ENCODE measurements around the gene SYNDIG1L. TPM values are rescaled to one million over a fixed set of nuclear protein-coding genes. Genes with fewer than 3 reads are reported as not detected.

The SYNDIG1L gene
- total and polyA plus RNA-seq, 2 donors from 2014 or later: 0.13 to 0.47 TPM

- H3K27me3 ChIP-seq (ENCODE audit: control insufficient read depth, insufficient read depth, low read length): no peaks in the 10 kb centered on the region
- H3K9me3 ChIP-seq (ENCODE audit: control insufficient read depth in 2 of 3, insufficient read depth in 1 of 3, low read length in 3 of 3): no peaks in the 10 kb centered on the region
- intact Hi-C loops (cut with DNase I): no loop called here
- no peak overlapping the region for H3K9ac ChIP-seq (ENCODE audit: low read length in 3 of 3)
- peaks cover 2 to 18% (median 7%) of the 10 kb centered on the region in 3 donors for H3K4me1 ChIP-seq (ENCODE audit: control insufficient read depth in 2 of 3, insufficient read depth in 2 of 3, low read depth in 1 of 3, low read length in 3 of 3)
- no peak overlapping the region for H3K4me3 ChIP-seq (ENCODE audit: low read length in 3 of 3)
- FAIRE-seq (no peak), DNase-seq (peak in 2 of 5 donors; percentile 10 to 48)
- no peak for TF ChIP-seq CTCF (IDR thresholded peaks at IDR 0.05; ENCODE audit: borderline replicate concordance, extremely low read depth, insufficient read depth)
- H3K36me3 ChIP-seq (ENCODE audit: control insufficient read depth in 2 of 3, insufficient read depth in 3 of 3, low read length in 3 of 3): no peaks in the 10 kb centered on the region
- no peak overlapping the region for H3K27ac ChIP-seq (ENCODE audit: low read depth in 2 of 2, low read length in 2 of 2)
Measured at GRCh38 chr14:74405663-74406062, 20.3 kb downstream of the SYNDIG1L start.

- Histone ChIP-seq H3K4me3 (ENCODE audit: low read length in 3 of 3) (no peak overlapping the region), H3K27me3 (ENCODE audit: control insufficient read depth, insufficient read depth, low read length) (no peaks in the 10 kb centered on the region), H3K27ac (ENCODE audit: low read depth in 2 of 2, low read length in 2 of 2) (no peak overlapping the region), H3K9me3 (ENCODE audit: control insufficient read depth in 2 of 3, insufficient read depth in 1 of 3, low read length in 3 of 3) (no peaks in the 10 kb centered on the region), H3K4me1 (ENCODE audit: control insufficient read depth in 2 of 3, insufficient read depth in 2 of 3, low read depth in 1 of 3, low read length in 3 of 3) (peaks cover 2 to 18% (median 7%) of the 10 kb centered on the region in 3 donors), H3K9ac (ENCODE audit: low read length in 3 of 3) (no peak overlapping the region), H3K36me3 (ENCODE audit: control insufficient read depth in 2 of 3, insufficient read depth in 3 of 3, low read length in 3 of 3) (no peaks in the 10 kb centered on the region)
- no peak for TF ChIP-seq CTCF (IDR thresholded peaks at IDR 0.05; ENCODE audit: borderline replicate concordance, extremely low read depth, insufficient read depth)
- FAIRE-seq: no peak
- peak in 1 of 5 donors; percentile 43 for DNase-seq
- intact Hi-C loops (cut with DNase I): no loop called here
Measured at GRCh38 chr14:74404435-74404834, 21.6 kb downstream of the SYNDIG1L start.

GRCh38 chr14:74403619-74404417, 22.2 kb downstream of the SYNDIG1L start:
- FAIRE-seq (no peak), DNase-seq (no peak)
- Histone ChIP-seq H3K36me3 (ENCODE audit: control insufficient read depth in 2 of 3, insufficient read depth in 3 of 3, low read length in 3 of 3) (no peaks in the 10 kb centered on the region), H3K9ac (ENCODE audit: low read length in 3 of 3) (no peak overlapping the region), H3K4me1 (ENCODE audit: control insufficient read depth in 2 of 3, insufficient read depth in 2 of 3, low read depth in 1 of 3, low read length in 3 of 3) (peaks cover 2 to 18% (median 7%) of the 10 kb centered on the region in 3 donors), H3K27me3 (ENCODE audit: control insufficient read depth, insufficient read depth, low read length) (no peaks in the 10 kb centered on the region), H3K4me3 (ENCODE audit: low read length in 3 of 3) (no peak overlapping the region), H3K9me3 (ENCODE audit: control insufficient read depth in 2 of 3, insufficient read depth in 1 of 3, low read length in 3 of 3) (no peaks in the 10 kb centered on the region), H3K27ac (ENCODE audit: low read depth in 2 of 2, low read length in 2 of 2) (no peak overlapping the region)
- intact Hi-C loops (cut with DNase I): no loop called here
- TF ChIP-seq CTCF (IDR thresholded peaks at IDR 0.05; ENCODE audit: borderline replicate concordance, extremely low read depth, insufficient read depth): no peak

Data from kidney (tissue), 14 donors.